Thyroid gland (tissue), 4 donors: Measurements from ENCODE around the gene ZDHHC23.

Experiments used
- POLR2A ChIP-seq, 2 donors: fragments of 450-650 bp; IDR thresholded peaks; one replicate each; pipeline ENCODE4 v1.6.1; 2017; ENCODE audit warnings: antibody characterized with exemption in 2 of 2, mild to moderate bottlenecking in 2 of 2, moderate library complexity in 1 of 2
- TF ChIP-seq, protein P1 (sequence below), 6 experiments: fragments of 200-600 bp in 3 of 6; fragments of 450-650 bp in 3 of 6; sonication (generic) in 3 of 6; IDR thresholded peaks; one replicate each; pipeline ENCODE4 v1.5.1; 2016 to 2019; ENCODE audit warnings: antibody characterized with exemption in 6 of 6, mild to moderate bottlenecking in 2 of 6, inconsistent platforms in 1 of 6, moderate library complexity in 1 of 6

DNA sequence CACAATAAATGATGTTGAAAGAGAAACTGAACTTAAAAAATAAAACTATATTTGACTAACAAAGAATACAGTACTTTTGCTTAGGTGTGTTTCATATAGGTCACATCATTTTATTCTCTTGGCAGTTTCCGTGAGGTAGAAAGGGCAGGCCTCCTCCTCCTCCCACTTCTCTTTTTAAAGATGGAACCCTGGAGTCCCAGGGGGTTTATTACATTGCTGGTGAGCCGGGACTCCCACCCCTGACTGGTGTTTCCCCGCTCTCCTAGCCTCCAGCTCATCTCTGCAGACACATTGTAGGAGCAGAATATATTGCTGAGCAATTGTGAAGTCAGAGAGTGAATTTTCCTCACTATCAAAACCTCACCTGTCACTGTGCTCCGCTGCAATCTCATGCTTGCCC lies 30.0 kb downstream of the ZDHHC23 start:
- TF ChIP-seq POLR2A (IDR thresholded peaks at IDR 0.05) = no peak
- TF ChIP-seq, protein P1, sequence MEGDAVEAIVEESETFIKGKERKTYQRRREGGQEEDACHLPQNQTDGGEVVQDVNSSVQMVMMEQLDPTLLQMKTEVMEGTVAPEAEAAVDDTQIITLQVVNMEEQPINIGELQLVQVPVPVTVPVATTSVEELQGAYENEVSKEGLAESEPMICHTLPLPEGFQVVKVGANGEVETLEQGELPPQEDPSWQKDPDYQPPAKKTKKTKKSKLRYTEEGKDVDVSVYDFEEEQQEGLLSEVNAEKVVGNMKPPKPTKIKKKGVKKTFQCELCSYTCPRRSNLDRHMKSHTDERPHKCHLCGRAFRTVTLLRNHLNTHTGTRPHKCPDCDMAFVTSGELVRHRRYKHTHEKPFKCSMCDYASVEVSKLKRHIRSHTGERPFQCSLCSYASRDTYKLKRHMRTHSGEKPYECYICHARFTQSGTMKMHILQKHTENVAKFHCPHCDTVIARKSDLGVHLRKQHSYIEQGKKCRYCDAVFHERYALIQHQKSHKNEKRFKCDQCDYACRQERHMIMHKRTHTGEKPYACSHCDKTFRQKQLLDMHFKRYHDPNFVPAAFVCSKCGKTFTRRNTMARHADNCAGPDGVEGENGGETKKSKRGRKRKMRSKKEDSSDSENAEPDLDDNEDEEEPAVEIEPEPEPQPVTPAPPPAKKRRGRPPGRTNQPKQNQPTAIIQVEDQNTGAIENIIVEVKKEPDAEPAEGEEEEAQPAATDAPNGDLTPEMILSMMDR (IDR thresholded peaks at IDR 0.05) = no peak
